IMR-90 (cell line): ENCODE data around the gene ZNF311.

Experiments used
- POLR2A ChIP-seq: IDR thresholded peaks from 2 replicates; pipeline ENCODE4 v1.6.1; 2012; ENCODE audit warnings: mild to moderate bottlenecking, low read depth, low read length
- TF ChIP-seq, protein P1 (sequence below): conservative IDR thresholded peaks from 2 replicates; pipeline ENCODE4 v1.5.1; 2012; ENCODE audit warnings: mild to moderate bottlenecking, low read depth, low read length, improper control_type of control experiment
- TF ChIP-seq, protein P2 (sequence below): fragments of 150-350 bp; IDR thresholded peaks from 2 replicates; pipeline ENCODE4 v1.6.1; 2017; ENCODE audit warnings: mild to moderate bottlenecking, antibody characterized with exemption, low read length, low read depth

DNA sequence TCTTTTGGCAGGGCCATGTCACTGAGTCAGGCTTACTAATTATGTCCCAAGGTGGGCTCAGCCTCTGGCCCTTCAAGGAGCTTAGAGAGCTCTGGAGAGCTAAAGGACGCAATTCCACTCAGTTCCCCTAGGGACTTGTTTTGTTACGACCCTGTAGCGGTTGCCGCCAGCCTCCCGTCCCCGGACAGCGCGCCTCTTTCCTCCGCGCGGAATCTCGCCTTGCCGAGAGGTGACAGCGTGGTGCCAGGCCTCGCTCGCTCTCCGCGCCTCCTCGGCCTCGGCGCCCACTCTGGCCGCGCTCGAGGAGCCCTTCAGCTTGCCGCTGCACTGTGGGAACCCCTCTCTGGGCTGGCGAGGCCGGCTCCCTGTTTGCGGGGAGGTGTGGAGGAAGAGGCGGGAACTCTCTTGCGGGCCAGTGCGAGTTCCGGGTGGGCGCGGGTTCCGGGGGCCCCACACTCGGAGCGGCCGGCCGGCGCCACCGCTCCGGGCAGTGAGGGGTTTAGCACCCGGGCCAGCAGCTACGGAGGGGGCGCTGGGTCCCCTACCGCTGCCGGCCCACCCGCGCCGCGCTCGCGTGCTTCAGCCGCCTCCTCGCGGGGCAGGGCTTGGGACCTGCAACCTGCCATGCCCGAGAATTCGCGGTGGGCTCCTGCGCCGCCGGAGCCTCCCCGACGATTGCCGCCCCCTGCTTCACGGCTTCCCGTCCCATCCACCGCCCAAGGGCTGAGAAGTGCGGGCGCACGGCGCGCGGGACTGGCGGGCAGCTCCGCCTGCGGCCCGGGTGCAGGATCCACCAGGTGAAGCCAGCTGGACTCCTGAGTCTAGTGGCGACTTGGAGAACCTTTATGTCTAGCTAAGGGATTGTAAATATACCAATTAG, 9.9 kb upstream of the ZNF311 start:
- TF ChIP-seq, protein P1, sequence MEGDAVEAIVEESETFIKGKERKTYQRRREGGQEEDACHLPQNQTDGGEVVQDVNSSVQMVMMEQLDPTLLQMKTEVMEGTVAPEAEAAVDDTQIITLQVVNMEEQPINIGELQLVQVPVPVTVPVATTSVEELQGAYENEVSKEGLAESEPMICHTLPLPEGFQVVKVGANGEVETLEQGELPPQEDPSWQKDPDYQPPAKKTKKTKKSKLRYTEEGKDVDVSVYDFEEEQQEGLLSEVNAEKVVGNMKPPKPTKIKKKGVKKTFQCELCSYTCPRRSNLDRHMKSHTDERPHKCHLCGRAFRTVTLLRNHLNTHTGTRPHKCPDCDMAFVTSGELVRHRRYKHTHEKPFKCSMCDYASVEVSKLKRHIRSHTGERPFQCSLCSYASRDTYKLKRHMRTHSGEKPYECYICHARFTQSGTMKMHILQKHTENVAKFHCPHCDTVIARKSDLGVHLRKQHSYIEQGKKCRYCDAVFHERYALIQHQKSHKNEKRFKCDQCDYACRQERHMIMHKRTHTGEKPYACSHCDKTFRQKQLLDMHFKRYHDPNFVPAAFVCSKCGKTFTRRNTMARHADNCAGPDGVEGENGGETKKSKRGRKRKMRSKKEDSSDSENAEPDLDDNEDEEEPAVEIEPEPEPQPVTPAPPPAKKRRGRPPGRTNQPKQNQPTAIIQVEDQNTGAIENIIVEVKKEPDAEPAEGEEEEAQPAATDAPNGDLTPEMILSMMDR, result no peak
- TF ChIP-seq POLR2A, result no peak
- TF ChIP-seq, protein P2, sequence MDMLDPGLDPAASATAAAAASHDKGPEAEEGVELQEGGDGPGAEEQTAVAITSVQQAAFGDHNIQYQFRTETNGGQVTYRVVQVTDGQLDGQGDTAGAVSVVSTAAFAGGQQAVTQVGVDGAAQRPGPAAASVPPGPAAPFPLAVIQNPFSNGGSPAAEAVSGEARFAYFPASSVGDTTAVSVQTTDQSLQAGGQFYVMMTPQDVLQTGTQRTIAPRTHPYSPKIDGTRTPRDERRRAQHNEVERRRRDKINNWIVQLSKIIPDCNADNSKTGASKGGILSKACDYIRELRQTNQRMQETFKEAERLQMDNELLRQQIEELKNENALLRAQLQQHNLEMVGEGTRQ, result no peak
